HEK293 (cell line): ENCODE measurements around the gene DAPP1.

Experiments
- CTCF ChIP-seq: fragments of 450-650 bp; formaldehyde crosslinking; IDR thresholded peaks from 2 replicates; pipeline ENCODE4 v1.5.1; 2016; ENCODE audit warnings: missing biosample characterization, missing genetic modification characterization
- ELK4 ChIP-seq: IDR thresholded peaks from 2 replicates; pipeline ENCODE4 v1.6.1; 2011; ENCODE audit warnings: mild to moderate bottlenecking, low read depth, low read length, borderline replicate concordance
- HOXD13 ChIP-seq: sonication (generic); formaldehyde crosslinking; IDR thresholded peaks from 2 replicates; pipeline ENCODE4 v1.8.0; 2022; ENCODE audit warnings: missing genetic modification reagents, borderline replicate concordance
- REST ChIP-seq: fragments of 450-650 bp; formaldehyde crosslinking; IDR thresholded peaks from 2 replicates; pipeline ENCODE4 v1.5.1; 2016; ENCODE audit warnings: missing biosample characterization, missing genetic modification characterization
- ZBTB1 ChIP-seq: fragments of 450-650 bp; formaldehyde crosslinking; IDR thresholded peaks from 2 replicates; pipeline ENCODE4 v1.5.1; 2016; ENCODE audit warnings: missing biosample characterization, missing genetic modification characterization
- ZBTB11 ChIP-seq: fragments of 450-650 bp; formaldehyde crosslinking; conservative IDR thresholded peaks from 2 replicates; pipeline ENCODE4 v1.5.1; 2016; ENCODE audit warnings: low read depth, missing biosample characterization, missing genetic modification characterization
- ZFP41 ChIP-seq: fragments of 450-650 bp; formaldehyde crosslinking; IDR thresholded peaks from 2 replicates; pipeline ENCODE4 v1.5.1; 2016; ENCODE audit warnings: missing biosample characterization, missing genetic modification characterization, borderline replicate concordance
- ZNF19 ChIP-seq: fragments of 450-650 bp; formaldehyde crosslinking; IDR thresholded peaks from 2 replicates; pipeline ENCODE4; 2016; ENCODE audit warnings: missing biosample characterization, missing genetic modification characterization, low read depth
- ZNF2 ChIP-seq: fragments of 450-650 bp; formaldehyde crosslinking; IDR thresholded peaks from 2 replicates; pipeline ENCODE4 v1.5.1; 2016; ENCODE audit warnings: missing biosample characterization, missing genetic modification characterization
- ZNF24 ChIP-seq: fragments of 450-650 bp; formaldehyde crosslinking; IDR thresholded peaks from 2 replicates; pipeline ENCODE4 v1.5.1; 2016; ENCODE audit warnings: missing biosample characterization, missing genetic modification characterization
- ZNF48 ChIP-seq: fragments of 450-650 bp; formaldehyde crosslinking; IDR thresholded peaks from 2 replicates; pipeline ENCODE4 v1.5.1; 2016; ENCODE audit warnings: missing biosample characterization, missing genetic modification characterization

- TF ChIP-seq ZNF48 (tag by site-specific recombination) (no peak), HOXD13 (CRISPR knock-in tag) (no peak), CTCF (no peak), ZNF19 (tag by site-specific recombination) (no peak), ELK4 (no peak), ZNF24 (no peak), REST (tag by site-specific recombination) (no peak), ZFP41 (tag by site-specific recombination) (no peak), ZBTB11 (tag by site-specific recombination) (no peak), ZNF2 (no peak), ZBTB1 (tag by site-specific recombination) (no peak)
These were observed 9.0 kb upstream of the DAPP1 start for GRCh38 chr4:99807666-99808065.
